ENCODE data around the gene SLC6A6. TPM values are rescaled to one million over a fixed set of nuclear protein-coding genes. Genes with fewer than 3 reads are reported as not detected.

The SLC6A6 gene
- polyA plus RNA-seq, 1 of the 3 experiments (the other 2 are of a cell fraction), result 19.1 TPM

DNA sequence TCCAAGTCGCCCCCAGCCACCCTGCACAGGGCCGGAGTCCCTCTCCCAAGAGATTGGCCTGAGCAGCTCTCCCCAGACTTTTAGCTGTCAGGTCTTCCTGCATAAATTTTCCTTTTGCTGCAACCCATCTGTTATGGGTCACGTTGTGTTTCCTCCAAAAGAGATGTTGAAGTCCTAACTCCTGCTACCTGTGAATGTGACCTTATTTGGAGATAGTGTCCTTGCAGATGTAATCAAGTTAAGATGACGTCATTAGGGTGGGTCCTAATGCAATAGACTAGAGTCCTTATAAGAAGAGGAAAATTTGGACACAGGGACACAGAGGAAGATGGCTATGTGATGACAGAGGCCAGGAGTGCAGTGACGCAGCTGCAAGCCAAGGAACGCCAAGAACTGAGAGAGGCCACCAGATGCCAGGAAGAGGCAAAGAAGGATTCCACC is 13.2 kb upstream of the SLC6A6 start:
- TF ChIP-seq NFIC (IDR thresholded peaks at IDR 0.05; ENCODE audit: borderline replicate concordance) (no peak), POLR2AphosphoS5 (IDR thresholded peaks at IDR 0.05; ENCODE audit: low read depth, low read length) (no peak), IRF3 (IDR thresholded peaks at IDR 0.05; ENCODE audit: low read depth, low read length) (no peak), RAD21 (IDR thresholded peaks at IDR 0.05; ENCODE audit: low read length) (no peak), YY1 (IDR thresholded peaks at IDR 0.05; ENCODE audit: low read depth) (no peak), GATA2 (CRISPR knock-in tag; IDR thresholded peaks at IDR 0.05) (no peak), TAF1 (IDR thresholded peaks at IDR 0.05; ENCODE audit: borderline replicate concordance, low read depth, low read length) (no peak)
- Histone ChIP-seq H3K27me3 (ENCODE audit: insufficient read depth) (no peaks in the 10 kb centered on the region; the same call in 1 of the 2 replicates), H3K9me2 (no peaks in the 10 kb centered on the region), H3K79me2 (ENCODE audit: insufficient read depth) (no peaks in the 10 kb centered on the region), H2AFZ (ENCODE audit: low read depth) (no peak overlapping the region), H3K4me3 (ENCODE audit: low read depth in 2 of 2, low read length in 1 of 2) (no peak overlapping the region), H3K36me3 (replicated peaks in 1 of 2; ENCODE audit: control insufficient read depth in 1 of 2, insufficient read depth in 2 of 2, low read length in 1 of 2) (no peaks in the 10 kb centered on the region), H3K9me3 (no peaks in the 10 kb centered on the region), H3K4me2 (no peak overlapping the region), H3K4me1 (ENCODE audit: control insufficient read depth in 1 of 2, insufficient read depth in 2 of 2, low read depth in 1 of 2, low read length in 1 of 2) (peaks cover 0 to 3% of the 10 kb centered on the region in 2 experiments; a peak in 1 of 4 replicates), H3K27ac (ENCODE audit: low read depth in 2 of 2, low read length in 1 of 2) (no peak overlapping the region), H3F3A (replicated peaks; ENCODE audit: insufficient read depth) (no peaks in the 10 kb centered on the region), H4K20me1 (ENCODE audit: insufficient read depth) (no peaks in the 10 kb centered on the region), H3K9ac (no peak overlapping the region)
- DNase-seq, result no peak
- WGBS (ENCODE audit: low lambda C conversion rate), result 65% methylated on average over 4 of the region's 6 CpGs
- ChIA-PET CTCF (interaction anchor here (1.2 kb wide), 1 partner anchor 119 kb away, joined by 3 read pairs; no protein-coding TSS in a partner anchor), POLR2A (no interaction called here)

GRCh38 chr3:14389716-14390115 is 12.7 kb upstream of the SLC6A6 start:
- TF ChIP-seq JUND (IDR thresholded peaks at IDR 0.05) (no peak), RXRA (IDR thresholded peaks at IDR 0.05; ENCODE audit: borderline replicate concordance, low read depth) (no peak), NFIC (IDR thresholded peaks at IDR 0.05; ENCODE audit: borderline replicate concordance) (no peak), FOSL2 (IDR thresholded peaks at IDR 0.05; ENCODE audit: borderline replicate concordance, low read depth) (no peak), FOXM1 (IDR thresholded peaks at IDR 0.05; ENCODE audit: low read depth) (no peak), GABPA (IDR thresholded peaks at IDR 0.05; ENCODE audit: low read depth) (no peak), GATA2 (CRISPR knock-in tag; IDR thresholded peaks at IDR 0.05) (no peak), MAX (IDR thresholded peaks at IDR 0.05; ENCODE audit: low read depth) (no peak), SMC3 (IDR thresholded peaks at IDR 0.05; ENCODE audit: low read depth, low read length) (no peak), EZH2phosphoT487 (IDR thresholded peaks at IDR 0.05; ENCODE audit: borderline replicate concordance, low read depth) (no peak)
- Histone ChIP-seq H3K9ac (no peak overlapping the region), H3K27ac (ENCODE audit: low read depth in 2 of 2, low read length in 1 of 2) (no peak overlapping the region), H3K36me3 (replicated peaks in 1 of 2; ENCODE audit: control insufficient read depth in 1 of 2, insufficient read depth in 2 of 2, low read length in 1 of 2) (no peaks in the 10 kb centered on the region), H3K27me3 (ENCODE audit: insufficient read depth) (no peaks in the 10 kb centered on the region; the same call in 1 of the 2 replicates), H3K9me2 (no peaks in the 10 kb centered on the region), H3K4me1 (ENCODE audit: control insufficient read depth in 1 of 2, insufficient read depth in 2 of 2, low read depth in 1 of 2, low read length in 1 of 2) (peaks cover 0 to 3% of the 10 kb centered on the region in 2 experiments; a peak in 1 of 4 replicates), H3K79me2 (ENCODE audit: insufficient read depth) (no peaks in the 10 kb centered on the region), H4K20me1 (ENCODE audit: insufficient read depth) (no peaks in the 10 kb centered on the region), H3F3A (replicated peaks; ENCODE audit: insufficient read depth) (no peaks in the 10 kb centered on the region), H3K4me2 (no peak overlapping the region), H3K4me3 (ENCODE audit: low read depth in 2 of 2, low read length in 1 of 2) (no peak overlapping the region), H3K9me3 (no peaks in the 10 kb centered on the region), H2AFZ (ENCODE audit: low read depth) (no peak overlapping the region)
- CTCF ChIA-PET, result interaction anchor here (1.2 kb wide), 1 partner anchor 120 kb away, joined by 3 read pairs; no protein-coding TSS in a partner anchor
- POLR2A ChIA-PET, result no interaction called here
- WGBS (ENCODE audit: low lambda C conversion rate), result 66% methylated on average over 5 of the region's 5 CpGs
- no peak for DNase-seq

Measured in SK-N-SH (cell line).